Measurements from ENCODE around the gene PLCD1.
"Not testable (repeated sequence)": the region's sequence is repeated elsewhere in the genome, so short reads cannot be mapped to it uniquely, and the experiment has no call there.

PLCD1 gene

GRCh38 chr3:37981348-37981664 lies 48.1 kb downstream of the PLCD1 start:
- no peak overlapping the region for H3K4me3 ChIP-seq (replicated peaks in 1 of 2; ENCODE audit: low read depth in 2 of 2, low read length in 2 of 2)
- TF ChIP-seq, protein P1, sequence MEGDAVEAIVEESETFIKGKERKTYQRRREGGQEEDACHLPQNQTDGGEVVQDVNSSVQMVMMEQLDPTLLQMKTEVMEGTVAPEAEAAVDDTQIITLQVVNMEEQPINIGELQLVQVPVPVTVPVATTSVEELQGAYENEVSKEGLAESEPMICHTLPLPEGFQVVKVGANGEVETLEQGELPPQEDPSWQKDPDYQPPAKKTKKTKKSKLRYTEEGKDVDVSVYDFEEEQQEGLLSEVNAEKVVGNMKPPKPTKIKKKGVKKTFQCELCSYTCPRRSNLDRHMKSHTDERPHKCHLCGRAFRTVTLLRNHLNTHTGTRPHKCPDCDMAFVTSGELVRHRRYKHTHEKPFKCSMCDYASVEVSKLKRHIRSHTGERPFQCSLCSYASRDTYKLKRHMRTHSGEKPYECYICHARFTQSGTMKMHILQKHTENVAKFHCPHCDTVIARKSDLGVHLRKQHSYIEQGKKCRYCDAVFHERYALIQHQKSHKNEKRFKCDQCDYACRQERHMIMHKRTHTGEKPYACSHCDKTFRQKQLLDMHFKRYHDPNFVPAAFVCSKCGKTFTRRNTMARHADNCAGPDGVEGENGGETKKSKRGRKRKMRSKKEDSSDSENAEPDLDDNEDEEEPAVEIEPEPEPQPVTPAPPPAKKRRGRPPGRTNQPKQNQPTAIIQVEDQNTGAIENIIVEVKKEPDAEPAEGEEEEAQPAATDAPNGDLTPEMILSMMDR (IDR thresholded peaks at IDR 0.05; ENCODE audit: low read depth, low read length): no peak
- DNase-seq (ENCODE audit: low read depth in 2 of 2): no peak

DNA sequence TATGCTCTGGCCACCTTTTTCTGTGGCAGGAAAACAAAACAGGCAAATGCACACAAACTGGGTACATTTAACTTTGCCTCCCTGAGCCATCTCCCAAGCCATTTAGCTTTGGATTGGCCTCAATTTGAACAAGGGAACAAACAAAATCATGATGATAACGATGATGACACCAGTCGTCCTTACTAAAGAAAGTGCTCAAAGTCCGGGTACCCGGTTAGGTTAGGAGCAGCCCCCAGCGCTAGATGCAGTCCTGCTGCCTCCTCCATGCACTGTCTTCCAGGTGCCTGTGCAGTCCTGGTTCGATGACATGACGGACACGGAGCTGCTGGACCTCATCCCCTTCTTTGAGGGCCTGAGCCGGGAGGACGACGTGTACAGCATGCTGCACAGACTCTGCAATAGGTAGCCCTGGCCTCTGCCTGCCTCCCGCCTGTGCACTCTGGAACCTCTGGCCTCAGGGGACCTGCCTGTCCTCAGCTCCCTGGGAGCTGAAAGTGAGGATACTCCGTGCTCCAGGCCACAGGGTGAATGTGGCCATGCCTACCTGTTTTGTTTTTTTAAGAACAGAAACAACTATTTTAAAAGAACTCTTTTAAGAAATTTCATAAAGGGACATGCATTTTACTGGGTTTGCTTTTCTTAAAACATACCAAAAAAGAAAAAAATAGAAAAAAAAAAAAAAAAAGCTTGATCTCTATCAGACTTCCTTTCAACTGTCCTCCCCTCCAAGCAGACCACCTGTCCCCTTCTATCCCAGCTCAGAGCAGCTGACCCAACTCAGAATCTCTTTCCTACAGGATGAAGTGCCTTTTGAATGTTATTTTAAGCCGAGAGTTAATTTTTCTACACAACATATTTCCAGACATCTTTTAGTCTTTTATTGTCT lies 48.7 kb downstream of the PLCD1 start:
- DNase-seq (ENCODE audit: low read depth in 2 of 2): no peak
- TF ChIP-seq, protein P1 (IDR thresholded peaks at IDR 0.05; ENCODE audit: low read depth, low read length): no peak
- no peak overlapping the region for H3K4me3 ChIP-seq (replicated peaks in 1 of 2; ENCODE audit: low read depth in 2 of 2, low read length in 2 of 2)

DNA sequence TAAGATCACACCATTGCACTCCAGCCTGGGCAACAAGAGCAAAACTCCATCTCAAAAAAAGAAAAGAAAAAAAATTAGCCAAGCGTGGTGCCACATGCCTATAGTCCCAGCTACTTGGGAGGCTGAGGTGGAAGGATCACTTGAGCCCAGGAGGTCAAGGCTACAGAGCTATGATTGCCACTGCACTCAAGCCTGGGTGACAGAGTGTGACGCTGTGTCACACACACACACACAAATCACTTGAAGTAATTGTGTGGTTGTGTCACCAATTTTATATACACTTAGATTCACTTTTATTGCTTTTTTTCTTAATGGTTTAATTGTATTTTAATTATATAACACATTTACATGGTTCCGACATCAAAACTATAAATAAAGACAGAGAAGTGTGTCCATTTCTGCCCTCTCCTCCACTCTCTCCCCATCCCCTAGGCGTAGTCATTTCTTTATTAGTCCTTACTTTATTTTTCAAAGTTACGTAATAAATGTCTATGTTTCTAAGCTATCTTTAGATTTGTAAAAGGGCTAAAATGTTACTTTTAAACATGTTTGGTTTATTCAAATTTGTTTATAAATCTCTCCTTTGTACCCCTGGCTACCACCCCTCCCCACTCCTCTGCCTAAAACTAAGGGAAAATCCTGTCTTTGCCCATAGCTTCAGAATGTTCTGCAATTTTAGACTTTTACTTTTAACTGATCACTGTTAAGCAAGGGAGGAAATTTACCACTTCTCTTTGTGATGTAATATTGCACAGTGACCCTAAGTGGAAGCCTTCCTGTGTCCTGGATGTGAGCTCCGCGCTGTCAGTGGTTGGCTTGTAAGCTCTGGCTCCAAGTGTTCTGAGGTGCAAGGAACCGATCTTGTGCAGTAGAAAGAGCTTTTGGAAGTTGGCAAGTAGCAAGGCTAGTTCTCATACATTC lies 49.6 kb downstream of the PLCD1 start:
- DNase-seq (ENCODE audit: low read depth in 2 of 2): no peak
- TF ChIP-seq, protein P1 (IDR thresholded peaks at IDR 0.05; ENCODE audit: low read depth, low read length): no peak
- H3K4me3 ChIP-seq (replicated peaks in 1 of 2; ENCODE audit: low read depth in 2 of 2, low read length in 2 of 2): no peak overlapping the region

GRCh38 chr3:37974121-37975083 lies 55.0 kb downstream of the PLCD1 start:
- TF ChIP-seq, protein P1 (IDR thresholded peaks at IDR 0.05; ENCODE audit: low read depth, low read length): peak; percentile 83
- no peak overlapping the region for H3K4me3 ChIP-seq (replicated peaks in 1 of 2; ENCODE audit: low read depth in 2 of 2, low read length in 2 of 2)
- peak; percentile 71 to 77 for DNase-seq (ENCODE audit: low read depth in 2 of 2)

DNA sequence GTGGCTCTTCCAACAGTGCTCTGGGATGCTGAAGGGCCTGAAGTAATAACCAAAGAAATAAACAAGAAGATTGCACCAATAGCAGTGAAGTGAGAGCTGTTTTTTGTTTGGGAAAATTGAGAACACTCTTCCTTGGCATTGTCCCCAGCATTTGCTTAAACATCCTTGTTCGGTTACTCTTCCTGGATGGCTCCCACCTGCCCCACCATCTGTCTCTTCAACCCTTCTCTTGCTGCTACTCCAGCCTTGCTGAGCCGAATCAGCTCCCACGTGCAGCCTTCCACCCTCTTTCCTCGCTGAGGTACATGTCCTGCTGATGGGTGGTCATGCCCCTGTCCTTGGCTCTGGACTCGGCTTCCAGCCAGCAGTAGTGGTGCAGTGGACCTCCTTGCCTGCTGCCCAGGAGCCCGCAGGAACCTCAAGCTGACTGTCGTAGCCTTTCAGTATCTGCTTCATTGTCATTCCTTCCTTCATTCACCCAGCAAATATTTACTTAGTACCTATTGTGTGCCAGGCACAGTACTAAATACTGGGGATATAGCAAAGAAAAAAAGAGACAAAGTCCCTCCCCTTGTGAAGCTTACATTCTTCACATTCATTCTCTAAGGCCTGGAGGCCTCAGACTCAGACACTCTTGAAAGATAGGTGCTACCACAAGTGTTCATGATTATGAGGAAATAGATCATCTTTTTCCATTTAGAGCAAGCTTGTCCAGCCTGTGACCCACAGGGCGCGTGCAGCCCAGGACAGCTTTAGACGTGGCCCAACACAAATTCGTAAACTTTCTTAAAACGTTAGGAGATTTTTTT lies 56.0 kb downstream of the PLCD1 start:
- H3K4me3 ChIP-seq (replicated peaks in 1 of 2; ENCODE audit: low read depth in 2 of 2, low read length in 2 of 2): no peak overlapping the region
- DNase-seq (ENCODE audit: low read depth in 2 of 2): no peak
- TF ChIP-seq, protein P1 (IDR thresholded peaks at IDR 0.05; ENCODE audit: low read depth, low read length): no peak

- not testable (repeated sequence) for H3K4me3 ChIP-seq (replicated peaks in 1 of 2; ENCODE audit: low read depth in 2 of 2, low read length in 2 of 2); DNase-seq (ENCODE audit: low read depth in 2 of 2)
Measured at GRCh38 chr3:37972056-37972455, 57.4 kb downstream of the PLCD1 start.
